OCI-LY1 (cell line): ENCODE results near the gene SLIT3.

Source experiments
- CTCF ChIP-seq: fragments of 200-600 bp; sonication (generic), shearing (Covaris generic); IDR thresholded peaks from 2 replicates; pipeline ENCODE4 v1.5.1; 2017; ENCODE audit warnings: mild to moderate bottlenecking, antibody characterized with exemption, low read length, moderate library complexity, mixed read lengths
- EZH2 ChIP-seq: fragments of 200-600 bp; sonication (generic), shearing (Covaris generic); IDR thresholded peaks from 2 replicates; pipeline ENCODE4 v1.8.0; 2017; ENCODE audit warnings: borderline replicate concordance, mixed run types, mild to moderate bottlenecking, antibody characterized with exemption, low read length, moderate library complexity, mixed read lengths

DNA sequence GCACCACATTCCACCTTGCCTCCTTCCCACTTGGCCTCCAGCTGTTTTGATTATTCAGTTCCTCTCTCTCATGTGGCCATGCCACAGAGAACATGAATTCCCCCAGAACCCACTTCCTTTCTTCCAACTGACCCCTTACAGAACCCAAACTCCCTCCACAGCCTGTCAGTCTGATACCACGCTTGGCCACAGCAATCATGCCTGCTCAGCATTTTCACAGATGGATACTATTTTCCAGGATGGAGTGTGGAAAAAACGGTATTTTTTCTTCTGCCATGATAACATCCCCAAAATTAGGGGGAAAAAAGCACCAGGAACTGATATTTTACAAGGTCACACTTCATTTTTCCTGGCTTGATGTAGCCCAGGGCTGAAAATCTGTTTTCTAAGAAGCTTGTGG is 34.9 kb upstream of the SLIT3 start:
- no peak for TF ChIP-seq CTCF
- no peak for TF ChIP-seq EZH2
